GM23248 (cell line): Measurements from ENCODE around the gene MCEMP1. TPM values are rescaled to one million over a fixed set of nuclear protein-coding genes. Genes with fewer than 3 reads are reported as not detected.

ENCODE experiments used
- DNase-seq: peaks from one replicate; pipeline ENCODE4 v3.0.0-alpha.2; 2015
- H2AFZ ChIP-seq: fragments of 200-600 bp; sonication (generic); 2 replicates; pipeline ENCODE4 v1.6.1; 2016; ENCODE audit warnings: antibody characterized with exemption
- H3F3A ChIP-seq: fragments of 200-600 bp; sonication (generic); 2 replicates; pipeline ENCODE4 v1.6.1; 2016; ENCODE audit warnings: mild to moderate bottlenecking, antibody characterized with exemption, mixed run types; ENCODE audit not compliant: insufficient read depth
- H3K27ac ChIP-seq: fragments of 200-600 bp; sonication (generic); 2 replicates; pipeline ENCODE4 v1.5.1; 2016; ENCODE audit warnings: mild to moderate bottlenecking
- H3K27me3 ChIP-seq: fragments of 200-600 bp; sonication (generic); replicated peaks from 2 replicates; pipeline ENCODE4 v1.6.1; 2016; ENCODE audit warnings: mild to moderate bottlenecking; ENCODE audit not compliant: insufficient read depth
- H3K36me3 ChIP-seq: fragments of 200-600 bp; sonication (generic); 2 replicates; pipeline ENCODE4 v1.6.1; 2016; ENCODE audit warnings: low read depth, mild to moderate bottlenecking
- H3K4me1 ChIP-seq: fragments of 200-600 bp; sonication (generic); 2 replicates; pipeline ENCODE4 v1.6.1; 2016; ENCODE audit warnings: mild to moderate bottlenecking; ENCODE audit not compliant: insufficient read depth
- H3K4me2 ChIP-seq: fragments of 200-600 bp; sonication (generic); one replicate; pipeline ENCODE4 v1.6.1; 2016; ENCODE audit warnings: mild to moderate bottlenecking; ENCODE audit not compliant: unreplicated experiment
- H3K4me3 ChIP-seq: fragments of 200-600 bp; sonication (generic); 2 replicates; pipeline ENCODE4 v1.5.1; 2016; ENCODE audit warnings: mild to moderate bottlenecking
- H3K79me2 ChIP-seq: fragments of 200-600 bp; sonication (generic); 2 replicates; pipeline ENCODE4 v1.6.1; 2016; ENCODE audit warnings: mild to moderate bottlenecking; ENCODE audit not compliant: insufficient read depth
- H3K9ac ChIP-seq: fragments of 200-600 bp; sonication (generic); 2 replicates; pipeline ENCODE4 v1.6.1; 2016; ENCODE audit warnings: mild to moderate bottlenecking
- H3K9me2 ChIP-seq: fragments of 200-600 bp; sonication (generic); 2 replicates; pipeline ENCODE4 v1.6.1; 2016; ENCODE audit warnings: mixed run types, mild to moderate bottlenecking, moderate library complexity; ENCODE audit not compliant: insufficient read depth
- H3K9me3 ChIP-seq: fragments of 200-600 bp; sonication (generic); one replicate; pipeline ENCODE4 v1.6.1; 2017; ENCODE audit warnings: low read depth
- H4K20me1 ChIP-seq: fragments of 200-600 bp; sonication (generic); 2 replicates; pipeline ENCODE4 v1.6.0; 2016; ENCODE audit not compliant: insufficient read depth
- EZH2 ChIP-seq: fragments of 200-600 bp; sonication (generic); IDR thresholded peaks from 2 replicates; pipeline ENCODE4 v1.6.1; 2018; ENCODE audit warnings: antibody characterized with exemption, mild to moderate bottlenecking; ENCODE audit not compliant: insufficient read depth, poor library complexity, severe bottlenecking
- EZH2phosphoT487 ChIP-seq: fragments of 200-600 bp; sonication (generic); IDR thresholded peaks from 2 replicates; pipeline ENCODE4 v1.6.1; 2018; ENCODE audit warnings: antibody characterized with exemption, moderate library complexity, mild to moderate bottlenecking, low read depth; ENCODE audit not compliant: insufficient read depth
- WGBS, 2 experiments: methylation state at CpG; one replicate each; pipeline ENCODE4 v1.1.6; 2015 to 2017; ENCODE audit warnings: low lambda C conversion rate in 2 of 2, low coverage in 1 of 2; ENCODE audit errors: missing lambda C conversion rate in 2 of 2; 5-methylcytosine and 5-hydroxymethylcytosine counted together
- in situ Hi-C: fragments of 300-500 bp; cut with MboI; formaldehyde crosslinking; loops from 2 replicates; pipeline ENCODE4 v1.15.0; 2020
- polyA plus RNA-seq: library from polyadenylated mRNA; unstranded; fragments of >200 nt; fragmentation: Nextera tagmentation; extraction: Ambion mirVana; gene quantifications from 2 replicates; pipeline ENCODE4 v1.2.1, GENCODE V29; 2016
- total RNA-seq: library from RNA; depleted of rRNA; stranded (reverse); fragments of >200 nt; shearing (Covaris generic); gene quantifications from 2 replicates; pipeline ENCODE4 v1.2.3, GENCODE V29; 2014

Gene MCEMP1
- total and polyA plus RNA-seq, 2 experiments from 2014 or later, result not detected

DNA sequence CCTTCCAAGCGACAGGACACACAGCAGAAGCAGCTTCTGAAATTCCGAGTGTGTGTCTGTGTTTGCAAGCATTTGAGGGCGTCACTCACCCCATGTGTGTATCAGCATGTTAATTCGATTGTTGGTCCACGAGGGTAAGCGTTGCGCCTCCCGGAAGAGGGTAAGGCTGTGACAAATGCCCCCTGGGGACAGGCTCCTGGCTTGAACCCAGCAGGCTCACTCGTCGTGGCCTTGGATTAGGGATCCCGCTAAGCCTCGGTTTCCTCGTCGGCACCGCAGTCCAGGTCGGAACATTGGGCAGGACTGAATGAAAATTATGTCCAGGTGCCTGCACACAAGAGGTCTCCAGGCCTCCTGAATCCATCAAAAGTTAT, 40.6 kb upstream of the MCEMP1 start:
- Histone ChIP-seq H3K4me3 (no peak overlapping the region), H3K36me3 (no peaks in the 10 kb centered on the region), H3K9me3 (no peaks in the 10 kb centered on the region), H2AFZ (no peak overlapping the region), H3K9ac (no peak overlapping the region), H3F3A (no peaks in the 10 kb centered on the region), H3K79me2 (peaks cover 7% of the 10 kb centered on the region), H3K4me2 (no peak overlapping the region), H3K27ac (no peak overlapping the region), H4K20me1 (no peaks in the 10 kb centered on the region), H3K9me2 (no peaks in the 10 kb centered on the region), H3K27me3 (0 out of 2 replicates have a peak, but pooled peaks cover 7% of the 10 kb centered on the region), H3K4me1 (no peaks in the 10 kb centered on the region)
- DNase-seq, result no peak
- in situ Hi-C loops, result no loop called here
- WGBS, 2 experiments, result 59 to 70% methylated on average over 16 of the region's 16 CpGs
- no peak for TF ChIP-seq EZH2phosphoT487
- no peak for TF ChIP-seq EZH2

DNA sequence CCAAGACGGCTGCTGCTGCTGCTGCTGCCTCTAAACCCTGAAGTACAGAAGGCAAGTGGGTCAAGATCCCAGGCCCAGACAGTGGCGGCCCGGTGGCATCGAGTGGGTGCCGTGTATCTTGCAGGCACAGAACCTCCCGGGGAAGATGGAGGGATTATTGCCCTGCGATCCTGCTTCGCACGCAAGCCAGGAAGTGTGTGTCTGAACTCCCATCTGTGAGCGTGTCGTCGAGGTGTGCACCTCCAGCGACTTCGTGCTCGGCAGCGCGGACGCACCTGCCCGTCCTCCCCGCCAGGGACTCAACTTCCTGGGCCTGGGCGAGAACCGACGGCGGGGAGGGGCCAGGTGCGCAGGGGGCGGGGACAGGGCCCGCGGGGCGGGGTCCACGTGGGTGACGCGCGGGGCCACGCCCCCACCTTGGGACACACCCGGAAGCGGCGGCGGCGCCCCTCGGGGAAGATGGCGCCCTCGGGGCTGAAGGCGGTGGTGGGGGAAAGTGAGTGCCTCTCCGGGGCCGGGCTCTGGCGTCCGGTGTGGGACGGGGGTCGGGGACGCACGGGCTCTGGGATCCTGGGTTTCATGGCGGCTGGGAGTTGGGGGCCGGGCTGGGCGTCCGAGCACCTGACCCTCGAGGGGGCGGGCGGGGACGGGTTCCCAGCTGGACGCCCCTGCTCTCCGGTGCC, 40.1 kb upstream of the MCEMP1 start, which contains the start of gene STXBP2:
TSS of gene STXBP2 (plus strand) at position 420 of the 683 bp plus-strand sequence. CDS start at position 460, 40 bp downstream.
- H3K79me2 ChIP-seq, result peaks cover 1% of the 10 kb centered on the region; the same call in 1 of the 2 replicates
- no peaks in the 10 kb centered on the region for H3K9me2 ChIP-seq
- in situ Hi-C loops, result no loop called here
- no peaks in the 10 kb centered on the region for H3K4me1 ChIP-seq
- no peak within 1 kb of the TSS for H3K4me3 ChIP-seq
- no peak within 1 kb of the TSS for H3K4me2 ChIP-seq
- no peak within 1 kb of the TSS for H2AFZ ChIP-seq
- peak; percentile 25 for DNase-seq
- 15 to 24% methylated on average over 24 to 55 of the region's 61 CpGs for WGBS, 2 experiments
- no peak for TF ChIP-seq EZH2
- TF ChIP-seq EZH2phosphoT487, result no peak
- no peak within 1 kb of the TSS for H3K27ac ChIP-seq
- no peak within 1 kb of the TSS for H3K9ac ChIP-seq
- no peaks in the 10 kb centered on the region for H3F3A ChIP-seq
- no peaks in the 10 kb centered on the region for H4K20me1 ChIP-seq
- no peaks in the 10 kb centered on the region for H3K9me3 ChIP-seq
- no peaks in the 10 kb centered on the region for H3K36me3 ChIP-seq
- H3K27me3 ChIP-seq, result 0 out of 2 replicates have a peak, but pooled peaks cover 7% of the 10 kb centered on the region

DNA sequence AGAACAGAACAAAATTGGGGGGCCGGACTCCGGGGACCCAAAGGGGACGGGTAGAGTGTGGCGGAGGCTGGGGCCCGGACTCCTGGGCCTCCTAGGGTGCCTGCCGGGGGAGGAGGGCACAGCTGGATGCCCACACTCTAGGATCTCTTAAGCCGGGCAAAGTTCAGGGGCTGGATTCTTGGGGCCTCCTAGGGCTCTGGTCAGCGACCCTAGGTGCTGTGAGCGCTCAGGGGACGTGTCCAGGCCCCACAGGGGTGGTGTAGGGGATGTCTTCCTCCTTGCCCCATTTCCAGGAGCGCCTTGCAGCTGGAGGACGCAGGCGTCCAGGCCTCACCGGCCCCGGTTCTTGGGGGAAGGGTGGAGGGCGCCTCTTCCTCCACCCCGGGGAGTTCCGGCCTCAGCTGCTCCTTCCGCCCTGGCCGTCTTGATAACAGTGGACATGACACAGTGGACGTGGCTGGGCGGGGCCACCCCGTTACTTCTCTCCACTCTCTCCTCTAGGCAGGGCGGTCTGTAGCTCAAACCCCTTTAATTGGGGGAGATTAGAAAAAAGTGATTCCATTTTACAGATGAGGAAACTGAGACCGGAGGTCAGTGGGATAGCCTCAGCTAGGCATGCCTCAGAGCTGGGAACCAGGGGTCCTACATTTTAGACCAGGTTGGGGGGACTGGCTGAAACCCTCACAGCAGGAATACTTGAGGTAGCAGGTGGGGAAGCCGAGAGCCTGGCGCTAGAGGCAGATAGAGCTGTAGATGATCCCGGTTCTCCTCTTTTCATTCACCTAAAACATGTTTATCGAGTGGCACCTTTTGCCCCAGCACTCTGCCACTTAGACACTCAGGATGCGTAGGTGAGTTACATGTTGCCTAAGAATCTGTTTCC, 39.3 kb upstream of the MCEMP1 start:
- H3F3A ChIP-seq, result no peaks in the 10 kb centered on the region
- no peak for DNase-seq
- H3K4me2 ChIP-seq, result no peak overlapping the region
- no peaks in the 10 kb centered on the region for H3K79me2 ChIP-seq
- H3K9me3 ChIP-seq, result no peaks in the 10 kb centered on the region
- TF ChIP-seq EZH2 (no peak), EZH2phosphoT487 (no peak)
- H3K4me1 ChIP-seq, result no peaks in the 10 kb centered on the region
- H4K20me1 ChIP-seq, result no peaks in the 10 kb centered on the region
- no peak overlapping the region for H3K4me3 ChIP-seq
- no peak overlapping the region for H3K9ac ChIP-seq
- H3K27me3 ChIP-seq, result 0 out of 2 replicates have a peak, but pooled peaks cover 7% of the 10 kb centered on the region
- WGBS, 2 experiments, result 37 to 47% methylated on average over 25 to 30 of the region's 30 CpGs
- no peak overlapping the region for H3K27ac ChIP-seq
- in situ Hi-C loops, result no loop called here
- H3K36me3 ChIP-seq, result no peaks in the 10 kb centered on the region
- no peaks in the 10 kb centered on the region for H3K9me2 ChIP-seq
- H2AFZ ChIP-seq, result no peak overlapping the region

DNA sequence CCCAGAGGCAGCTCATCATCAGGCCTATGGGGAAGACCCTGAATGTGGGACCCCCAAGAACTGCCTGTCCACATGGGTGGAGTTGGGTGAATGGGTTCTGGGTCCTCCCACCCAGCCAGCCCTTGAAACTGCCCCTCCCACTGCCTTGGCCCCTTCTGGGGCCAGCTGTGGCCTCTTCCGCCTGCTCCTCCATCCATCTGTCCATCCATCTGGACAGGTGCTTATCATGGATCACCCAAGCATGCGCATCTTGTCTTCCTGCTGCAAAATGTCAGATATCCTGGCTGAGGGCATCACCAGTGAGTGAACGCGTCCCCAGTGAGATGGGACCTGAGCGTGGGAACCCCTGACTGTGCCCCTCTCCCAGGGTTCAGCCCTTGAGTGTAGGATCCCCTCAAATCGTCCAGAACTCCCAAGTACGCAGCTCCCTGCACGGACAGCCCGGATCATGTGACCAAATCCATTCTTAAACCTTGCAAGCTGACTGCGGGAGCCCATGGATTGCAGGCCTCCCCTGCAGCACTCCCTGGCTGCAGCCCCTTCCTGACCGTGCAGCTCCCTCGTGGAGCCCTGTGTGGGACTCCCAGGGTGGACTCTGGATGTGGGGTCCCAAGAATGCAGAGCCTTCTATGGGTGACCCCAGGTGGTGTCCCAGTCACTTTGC, 38.0 kb upstream of the MCEMP1 start:
- Histone ChIP-seq H3F3A (no peaks in the 10 kb centered on the region), H2AFZ (no peak overlapping the region)

More for the DNA sequence above, 38.0 kb upstream of the MCEMP1 start:
- Histone ChIP-seq H3K27ac (no peak overlapping the region), H3K9ac (no peak overlapping the region), H3K4me3 (no peak overlapping the region), H3K79me2 (no peaks in the 10 kb centered on the region), H3K27me3 (0 out of 2 replicates have a peak, but pooled peaks cover 7% of the 10 kb centered on the region), H3K4me1 (no peaks in the 10 kb centered on the region), H3K4me2 (no peak overlapping the region), H4K20me1 (no peaks in the 10 kb centered on the region), H3K36me3 (no peaks in the 10 kb centered on the region), H3K9me3 (no peaks in the 10 kb centered on the region), H3K9me2 (no peaks in the 10 kb centered on the region)
- WGBS, 2 experiments, result 45 to 58% methylated on average over 11 to 12 of the region's 12 CpGs
- TF ChIP-seq EZH2phosphoT487 (no peak), EZH2 (no peak)
- DNase-seq, result no peak
- in situ Hi-C loops, result no loop called here
